Stimulated activated CD4-positive, alpha-beta T cell treated with anti-CD3 and anti-CD28 coated beads, Interleukin-15, amount 100 ng/mL, for 24 hours (primary cell): ENCODE data around the gene DUSP16.
A peak's percentile ranks its signal among the peaks of the same experiment; 100 is the strongest.

Source experiments
- DNase-seq: peaks from one replicate; pipeline ENCODE4 v3.0.0-alpha.2; 2020

DUSP16 gene

GRCh38 chr12:12433203-12433731, 129.4 kb downstream of the DUSP16 start:
- DNase-seq = no peak

GRCh38 chr12:12432364-12432763, 130.3 kb downstream of the DUSP16 start:
- no peak for DNase-seq

GRCh38 chr12:12428961-12429657, 133.6 kb downstream of the DUSP16 start:
- peak; percentile 25 for DNase-seq

- no peak for DNase-seq
Observed at GRCh38 chr12:12428047-12428446, 134.6 kb downstream of the DUSP16 start.

- DNase-seq = no peak
Observed at GRCh38 chr12:12427568-12427967, 135.1 kb downstream of the DUSP16 start.

- no peak for DNase-seq
Observed at GRCh38 chr12:12425616-12426015, 137.0 kb downstream of the DUSP16 start.

GRCh38 chr12:12425001-12425400, 137.7 kb downstream of the DUSP16 start:
- no peak for DNase-seq
